IPS-18c (cell line): ENCODE results near the gene BST2.

ENCODE experiments used
- H3K4me3 ChIP-seq: 2 replicates; pipeline ENCODE4 v1.7.0; 2013; ENCODE audit warnings: low read depth, mild to moderate bottlenecking, low read length, moderate library complexity; ENCODE audit not compliant: insufficient read depth
- H3K9me3 ChIP-seq: one replicate; pipeline ENCODE4 v1.6.1; 2013; ENCODE audit warnings: mild to moderate bottlenecking, low read length, moderate library complexity; ENCODE audit not compliant: control insufficient read depth, insufficient read depth

Gene BST2

GRCh38 chr19:17405250-17406045 is at the start of gene BST2:
TSS of gene BST2 (minus strand) at chr19:17405630. CDS start at chr19:17405575, 55 bp downstream.
- H3K9me3 ChIP-seq = no peaks in the 10 kb centered on the region
- H3K4me3 ChIP-seq = peak within 1 kb of the TSS; percentile 58; the same call in 1 of the 2 replicates

GRCh38 chr19:17454576-17455071 is 49.2 kb upstream of the BST2 start:
- Histone ChIP-seq H3K4me3 (peak overlapping the region; percentile 28; the same call in 1 of the 2 replicates), H3K9me3 (no peaks in the 10 kb centered on the region)

- H3K4me3 ChIP-seq = no peak overlapping the region
- H3K9me3 ChIP-seq = no peaks in the 10 kb centered on the region
Observed at GRCh38 chr19:17451820-17452219, 46.4 kb upstream of the BST2 start.

DNA sequence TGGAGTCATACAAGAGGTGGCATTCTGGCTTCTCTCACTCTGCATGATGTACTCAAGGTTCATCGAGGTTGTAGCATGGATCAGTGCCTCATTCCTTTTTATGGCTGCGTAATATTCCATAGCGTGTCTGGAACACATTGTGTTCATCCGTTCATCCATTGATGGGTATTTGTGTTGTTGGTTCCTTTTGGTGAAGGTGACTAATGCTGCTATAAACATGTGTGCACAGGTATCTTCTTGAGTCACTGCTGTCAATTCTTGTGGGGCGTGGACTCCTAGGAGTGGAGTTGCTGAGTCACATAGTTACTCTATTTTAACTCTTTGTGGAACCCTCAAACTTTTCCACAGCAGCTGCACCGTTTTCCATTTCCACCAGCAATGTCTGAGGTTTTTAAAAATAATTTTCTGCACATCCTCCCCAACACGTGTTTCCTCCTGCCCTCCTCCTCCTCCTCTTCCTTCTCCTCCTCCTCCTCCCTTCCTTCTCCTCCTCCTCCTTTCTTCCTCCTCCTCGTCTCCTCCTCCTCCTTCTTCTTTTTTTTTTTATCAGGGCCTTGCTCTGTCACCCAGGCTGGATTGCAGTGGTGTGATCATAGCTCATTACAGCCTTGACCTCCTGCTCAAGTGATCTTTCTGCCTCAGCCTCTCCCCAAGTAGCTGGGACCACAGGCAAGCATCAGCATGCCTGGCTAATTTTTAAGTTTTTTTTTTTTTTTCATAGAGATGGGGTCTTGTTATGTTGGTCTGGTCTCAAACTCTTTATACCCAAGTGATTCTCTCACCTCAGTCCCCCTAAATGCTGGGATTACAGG is 45.0 kb upstream of the BST2 start:
- Histone ChIP-seq H3K9me3 (no peaks in the 10 kb centered on the region), H3K4me3 (no peak overlapping the region)

GRCh38 chr19:17448131-17448967 is 42.9 kb upstream of the BST2 start, which contains the start of gene TMEM221:
TSS of gene TMEM221 (minus strand) at chr19:17448668. CDS start at chr19:17448462, 206 bp downstream.
- Histone ChIP-seq H3K9me3 (no peaks in the 10 kb centered on the region), H3K4me3 (peak within 1 kb of the TSS; percentile 56)

- Histone ChIP-seq H3K4me3 (peak overlapping the region; percentile 56), H3K9me3 (no peaks in the 10 kb centered on the region)
Observed at GRCh38 chr19:17447704-17448130, 42.3 kb upstream of the BST2 start.

DNA sequence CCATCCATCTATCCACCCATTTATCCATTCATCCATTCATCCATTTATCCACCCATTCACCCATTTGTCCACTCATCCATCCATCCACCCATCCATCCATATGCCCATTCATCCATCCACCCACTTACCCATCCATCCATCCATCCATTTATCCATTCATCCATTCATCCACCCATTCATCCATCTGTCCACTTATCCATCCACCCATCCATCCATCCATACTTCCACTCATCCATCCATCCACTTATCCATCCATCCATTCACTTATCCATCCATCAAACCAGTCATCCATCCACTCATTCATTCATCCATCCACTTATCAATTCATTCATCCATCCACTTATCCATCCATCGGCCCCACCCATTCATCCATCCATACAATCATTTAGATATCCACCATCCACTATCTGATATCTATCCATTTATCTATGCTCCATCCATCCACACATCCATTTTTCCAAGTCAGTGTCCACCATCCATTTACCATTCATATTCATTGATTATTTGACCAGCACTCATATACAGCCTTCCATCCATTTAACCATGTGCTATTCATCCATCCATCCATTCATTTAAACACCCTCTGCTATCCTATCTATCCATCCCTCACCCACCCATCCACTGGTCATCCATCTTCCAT is 40.2 kb upstream of the BST2 start:
- H3K9me3 ChIP-seq = no peaks in the 10 kb centered on the region
- no peak overlapping the region for H3K4me3 ChIP-seq

DNA sequence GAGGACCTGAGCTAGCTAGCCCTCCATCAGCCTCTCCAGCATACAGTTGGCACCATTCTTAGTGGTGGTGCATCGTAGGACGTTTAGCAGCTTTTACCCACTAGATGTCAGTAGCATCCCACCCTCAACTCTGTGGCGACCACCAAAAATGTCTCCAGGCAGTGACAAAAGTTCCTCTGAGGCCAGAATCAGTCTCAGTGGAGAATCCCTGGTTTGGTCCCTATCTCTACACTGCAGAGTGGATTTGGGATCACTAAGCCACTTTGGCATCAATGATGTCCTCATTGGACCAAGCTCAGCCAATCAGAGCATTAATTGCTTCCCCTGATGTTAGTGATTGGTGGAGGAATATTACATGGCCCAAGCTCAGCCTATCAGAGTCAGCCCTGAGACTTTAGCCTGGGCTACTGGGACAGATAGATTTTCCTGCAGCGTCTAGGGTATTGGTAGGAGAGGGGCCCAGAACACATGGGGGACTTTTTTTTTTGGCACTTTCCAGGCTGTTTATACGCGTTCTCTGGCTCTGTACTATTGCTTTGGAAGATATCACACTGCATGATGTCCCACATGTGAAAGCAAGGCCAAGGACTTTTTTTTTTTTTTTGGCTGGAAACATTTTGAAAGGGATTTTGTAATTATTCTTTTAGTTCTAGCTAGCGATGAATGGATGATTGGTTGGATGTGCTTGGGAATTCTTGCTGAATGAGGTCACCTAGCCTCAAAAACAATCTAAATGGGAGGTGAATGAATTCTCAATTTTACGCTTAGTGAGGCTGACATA is 36.0 kb upstream of the BST2 start:
- H3K4me3 ChIP-seq = no peak overlapping the region
- no peaks in the 10 kb centered on the region for H3K9me3 ChIP-seq

DNA sequence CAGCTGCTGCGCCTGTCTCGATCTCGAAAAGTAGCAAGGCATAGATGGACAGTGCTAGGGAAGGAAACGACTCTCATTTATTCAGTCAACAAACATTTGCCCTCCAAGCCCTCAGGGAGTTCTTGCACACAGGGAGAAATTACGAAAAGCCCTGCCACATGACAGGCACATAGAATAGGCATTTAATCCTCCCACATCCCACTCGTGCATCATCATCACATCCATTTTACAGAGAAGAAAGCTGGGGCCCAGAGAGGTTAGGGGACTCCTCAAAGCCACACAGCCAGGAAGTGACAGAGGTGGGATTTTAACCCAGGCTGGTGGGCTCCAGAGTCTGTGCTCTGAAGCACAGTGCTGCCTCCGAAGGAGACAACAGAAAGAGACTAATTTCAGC is 31.4 kb upstream of the BST2 start:
- H3K9me3 ChIP-seq = no peaks in the 10 kb centered on the region
- H3K4me3 ChIP-seq = no peak overlapping the region

- no peaks in the 10 kb centered on the region for H3K9me3 ChIP-seq
- H3K4me3 ChIP-seq = no peak overlapping the region
Observed at GRCh38 chr19:17436094-17436873, 30.9 kb upstream of the BST2 start.

DNA sequence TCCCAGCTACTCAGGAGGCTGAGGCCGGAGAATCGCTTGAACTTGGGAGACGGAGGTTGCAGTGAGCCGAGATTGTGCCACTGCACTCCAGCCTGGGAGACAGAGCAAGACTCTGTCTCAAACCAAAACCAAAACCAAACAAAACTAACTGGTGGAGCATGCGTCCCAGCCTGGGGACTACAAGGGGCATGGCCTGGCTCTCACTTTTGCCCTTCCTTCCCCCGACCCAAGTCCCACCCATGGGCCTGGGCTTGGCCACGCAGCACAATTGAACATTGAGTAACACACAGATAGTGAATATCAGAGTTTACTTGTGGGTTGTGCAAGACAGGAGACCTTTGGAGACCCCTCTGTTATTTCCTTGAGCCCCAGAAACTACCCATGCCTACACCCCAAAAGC is 29.8 kb upstream of the BST2 start:
- H3K4me3 ChIP-seq = no peak overlapping the region
- H3K9me3 ChIP-seq = no peaks in the 10 kb centered on the region

DNA sequence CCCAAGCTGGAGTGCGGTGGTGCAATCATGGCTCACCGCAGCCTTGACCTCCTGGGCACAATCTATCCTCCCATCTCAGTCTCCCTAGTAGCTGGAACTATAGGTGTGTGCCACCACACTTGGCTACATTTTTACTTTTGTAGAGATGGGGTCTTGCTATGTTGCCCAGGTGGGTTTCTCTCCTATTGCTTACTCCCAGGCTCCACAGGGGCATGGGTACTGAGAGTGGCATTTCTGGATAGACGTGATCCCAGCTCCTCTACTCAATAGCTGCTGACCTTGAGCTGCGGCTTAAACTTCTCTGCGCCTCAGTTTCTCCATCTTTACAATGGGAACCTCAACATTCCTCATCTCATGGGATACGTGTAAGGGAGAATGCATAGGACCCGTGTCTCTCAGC is 26.0 kb upstream of the BST2 start:
- no peak overlapping the region for H3K4me3 ChIP-seq
- no peaks in the 10 kb centered on the region for H3K9me3 ChIP-seq

DNA sequence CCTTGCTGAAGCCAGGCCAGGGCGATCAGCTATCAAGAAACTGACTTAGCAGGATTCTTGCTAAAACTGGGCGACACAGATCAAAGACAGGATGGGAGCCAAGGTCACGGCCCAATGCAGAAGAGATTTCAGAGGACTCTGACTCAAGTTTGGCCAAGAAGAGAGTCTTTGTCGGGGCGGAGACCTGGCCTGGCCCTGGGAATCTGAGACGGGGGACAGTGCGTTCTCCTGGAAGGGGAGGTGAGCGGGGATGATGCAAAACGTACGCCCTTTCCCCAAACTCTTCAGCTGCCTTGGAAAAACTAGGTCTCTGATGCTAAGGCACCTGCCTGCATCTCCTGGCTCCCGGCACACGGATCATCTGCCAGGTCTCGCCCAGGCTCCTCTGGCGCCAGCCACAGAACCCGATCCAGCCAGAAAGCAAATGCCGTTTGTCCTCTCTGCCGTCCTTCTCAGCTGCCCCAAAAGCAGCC is 24.2 kb upstream of the BST2 start:
- Histone ChIP-seq H3K4me3 (no peak overlapping the region), H3K9me3 (no peaks in the 10 kb centered on the region)

- no peaks in the 10 kb centered on the region for H3K9me3 ChIP-seq
- H3K4me3 ChIP-seq = peak overlapping the region; percentile 38; the same call in 1 of the 2 replicates
Observed at GRCh38 chr19:17424743-17425365, 19.4 kb upstream of the BST2 start.
